NCI-H2107 (cell line): Measurements from ENCODE around the gene FBXW8.

ENCODE experiments used
- DNase-seq: peaks from one replicate; lab custom pipeline; 2025; lab: John Stamatoyannopoulos, UW

The FBXW8 gene

DNA sequence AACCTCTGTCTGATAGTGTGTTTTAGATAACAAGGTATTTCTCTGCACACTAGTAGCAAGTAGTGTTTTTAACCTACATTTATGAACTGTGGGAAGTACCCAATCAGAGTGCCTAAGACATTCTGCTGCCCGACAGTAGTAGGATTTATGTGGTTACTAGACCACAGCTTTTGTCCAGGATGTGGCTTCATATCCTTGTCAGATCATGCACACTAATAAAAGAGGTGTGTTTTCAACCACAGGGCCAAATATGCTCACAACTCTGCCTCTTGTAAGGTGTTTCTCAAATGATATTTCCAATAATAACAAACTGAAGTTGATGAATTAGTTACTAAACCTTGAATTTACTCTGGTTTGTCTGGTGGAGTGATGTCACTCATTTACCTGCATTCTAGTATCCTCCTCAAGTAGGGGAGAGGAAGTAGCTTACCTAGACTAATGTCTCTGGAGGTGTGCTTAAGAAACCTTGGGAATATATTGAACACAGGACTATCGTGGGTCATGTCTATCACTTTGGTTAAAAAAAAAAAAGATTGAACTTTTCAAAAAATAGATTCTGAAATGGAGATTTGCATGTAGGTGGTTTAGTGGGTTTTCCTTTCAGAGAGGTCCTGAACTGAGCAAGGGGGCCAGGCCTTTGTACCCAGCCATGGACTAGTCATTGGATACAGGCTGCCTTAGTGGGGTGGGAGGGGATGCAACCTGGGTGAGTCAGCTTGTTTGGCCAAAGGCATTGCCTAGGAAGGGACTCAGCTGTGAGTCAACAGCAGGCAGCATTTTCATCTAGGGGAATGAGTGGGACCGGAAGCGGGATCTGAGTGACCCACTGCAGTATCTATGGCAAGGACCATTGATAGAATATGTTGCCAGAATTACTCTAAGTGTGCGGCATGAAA, 14.1 kb downstream of the FBXW8 start:
- DNase-seq = no peak

DNA sequence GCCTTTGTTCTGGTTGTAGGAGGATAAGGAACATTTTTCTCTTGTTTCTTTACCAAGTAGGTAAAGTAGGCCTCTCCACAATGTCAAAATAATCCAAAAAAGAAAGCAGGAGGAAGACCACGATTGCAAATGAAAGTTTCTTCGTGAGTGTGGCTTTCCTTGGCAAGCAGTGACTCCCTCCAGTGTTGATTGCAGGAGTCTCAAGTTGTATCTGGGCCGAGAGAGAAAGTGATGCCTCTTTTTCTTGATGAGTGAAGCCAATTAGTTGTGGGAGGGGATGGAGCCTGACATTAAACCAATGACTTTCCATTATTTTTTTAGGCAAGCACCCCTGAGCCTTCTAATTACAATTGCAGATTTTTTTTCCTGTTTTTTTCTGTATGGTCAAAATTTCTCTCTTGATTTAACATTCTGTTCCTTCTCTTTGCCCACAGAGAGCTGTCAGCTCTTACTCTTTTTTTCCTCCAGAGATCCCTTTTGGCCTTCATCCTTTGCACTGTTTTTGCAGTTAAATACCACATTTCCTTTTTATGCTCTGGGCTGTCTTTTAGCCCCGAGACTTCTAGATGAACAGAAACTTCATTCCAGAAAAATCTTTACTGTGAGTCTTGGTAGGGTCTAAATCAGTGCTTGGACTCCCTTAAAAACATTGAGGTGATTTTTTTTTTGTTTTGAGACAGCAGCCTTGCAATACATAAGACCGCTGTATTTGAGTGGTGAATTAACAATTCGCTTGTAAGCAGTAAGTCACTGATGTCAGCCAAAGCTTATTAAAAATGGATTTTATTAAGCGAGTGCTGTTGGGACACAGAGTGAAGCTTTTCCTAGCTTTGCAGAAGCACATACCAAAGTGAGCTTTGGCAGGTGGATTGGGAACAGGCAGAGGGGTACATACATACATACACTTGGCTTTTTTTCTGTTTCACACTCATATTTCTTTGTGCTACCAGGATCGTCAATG, 15.8 kb downstream of the FBXW8 start:
- no peak for DNase-seq

DNA sequence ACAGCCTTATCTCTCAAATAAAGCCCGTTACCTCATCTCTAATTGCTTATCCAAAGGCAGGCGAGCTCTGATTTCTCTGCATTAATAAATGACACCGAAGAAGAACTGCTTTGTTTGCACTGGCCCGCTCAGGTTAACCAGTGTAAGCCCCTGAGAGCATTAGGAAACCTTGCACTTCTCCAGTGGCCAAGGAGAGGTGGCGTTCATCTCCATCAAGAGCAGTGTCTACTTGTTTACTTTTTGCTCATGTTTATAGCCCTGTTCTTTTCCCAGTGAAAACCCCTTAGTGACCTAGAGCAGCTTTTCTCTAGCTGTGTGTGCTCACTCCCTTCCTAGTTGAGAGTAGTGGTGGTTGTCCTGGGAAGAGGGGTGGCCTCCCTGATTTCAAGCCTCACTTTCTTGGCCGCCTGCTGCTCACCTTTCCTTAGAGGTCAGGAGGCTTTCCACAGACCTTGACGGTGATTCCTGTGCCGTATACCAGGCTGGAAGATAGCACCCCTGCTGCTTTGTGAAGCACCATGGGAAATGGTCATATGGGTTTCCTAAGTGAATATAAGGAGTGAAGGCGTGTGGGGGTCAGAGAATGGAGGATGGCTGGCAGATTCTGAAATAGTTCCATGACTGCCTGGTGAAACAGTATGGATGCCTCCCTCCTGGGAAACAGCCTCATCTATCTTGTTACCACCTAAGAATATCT, 16.6 kb downstream of the FBXW8 start:
- DNase-seq = no peak

GRCh38 chr12:116928504-116928903, 17.8 kb downstream of the FBXW8 start:
- no peak for DNase-seq

- DNase-seq = no peak
Observed at GRCh38 chr12:116929885-116930284, 19.1 kb downstream of the FBXW8 start.

- DNase-seq = no peak
Observed at GRCh38 chr12:116931665-116932064, 20.9 kb downstream of the FBXW8 start.

DNA sequence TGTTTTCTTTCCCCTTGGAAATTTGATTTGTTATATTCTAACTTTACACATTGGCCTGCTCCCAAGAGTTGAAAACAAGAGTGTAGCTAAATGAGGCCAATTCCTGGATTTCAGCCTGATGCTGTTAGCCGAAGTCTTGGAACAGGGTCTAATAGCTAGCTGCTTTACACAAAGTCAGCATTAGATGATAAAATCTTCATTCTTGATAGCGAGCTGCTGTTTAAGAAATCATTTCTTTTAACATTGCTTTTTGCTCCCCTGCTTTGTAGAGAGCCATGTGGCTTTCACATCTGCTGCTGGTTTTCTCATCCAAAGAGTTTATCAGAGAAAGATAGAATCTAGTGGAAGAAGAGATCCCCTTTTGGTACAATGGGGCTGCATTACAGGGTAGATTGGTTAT, 22.3 kb downstream of the FBXW8 start:
- DNase-seq = no peak

DNA sequence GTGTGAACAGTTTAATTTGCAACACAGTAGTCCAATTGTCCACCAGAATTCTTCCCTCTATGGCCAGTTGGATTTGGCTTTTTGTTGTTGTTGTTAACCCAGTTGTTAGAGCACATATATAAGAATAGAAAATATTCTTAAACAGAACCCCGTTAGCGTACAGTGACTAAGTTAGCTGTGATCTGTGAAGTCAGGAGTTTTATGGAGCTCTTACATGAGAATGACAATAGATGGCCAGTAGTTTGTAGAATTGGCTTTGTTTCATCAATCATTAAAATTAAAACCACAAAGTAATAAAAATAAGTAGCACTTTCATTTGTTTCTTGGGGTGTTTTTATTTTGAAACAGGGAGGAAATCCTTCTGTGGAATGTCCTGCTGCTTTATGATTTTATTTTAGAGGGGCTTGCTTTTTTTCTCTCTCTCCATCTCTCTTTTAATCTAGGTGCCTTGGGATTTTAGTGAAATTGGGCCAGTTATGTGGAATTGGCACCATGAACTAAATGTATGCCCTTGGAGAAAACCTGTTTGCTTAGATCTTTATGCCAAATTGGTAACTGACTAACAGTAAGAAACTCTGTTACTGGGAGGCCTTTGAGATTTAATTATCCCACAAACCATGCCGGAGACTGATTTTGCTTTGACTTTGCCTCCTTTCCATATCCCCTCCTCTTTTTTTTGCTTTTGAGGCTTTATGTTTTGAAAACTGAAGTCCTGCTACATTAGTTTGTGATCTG, 22.9 kb downstream of the FBXW8 start:
- DNase-seq = no peak

DNA sequence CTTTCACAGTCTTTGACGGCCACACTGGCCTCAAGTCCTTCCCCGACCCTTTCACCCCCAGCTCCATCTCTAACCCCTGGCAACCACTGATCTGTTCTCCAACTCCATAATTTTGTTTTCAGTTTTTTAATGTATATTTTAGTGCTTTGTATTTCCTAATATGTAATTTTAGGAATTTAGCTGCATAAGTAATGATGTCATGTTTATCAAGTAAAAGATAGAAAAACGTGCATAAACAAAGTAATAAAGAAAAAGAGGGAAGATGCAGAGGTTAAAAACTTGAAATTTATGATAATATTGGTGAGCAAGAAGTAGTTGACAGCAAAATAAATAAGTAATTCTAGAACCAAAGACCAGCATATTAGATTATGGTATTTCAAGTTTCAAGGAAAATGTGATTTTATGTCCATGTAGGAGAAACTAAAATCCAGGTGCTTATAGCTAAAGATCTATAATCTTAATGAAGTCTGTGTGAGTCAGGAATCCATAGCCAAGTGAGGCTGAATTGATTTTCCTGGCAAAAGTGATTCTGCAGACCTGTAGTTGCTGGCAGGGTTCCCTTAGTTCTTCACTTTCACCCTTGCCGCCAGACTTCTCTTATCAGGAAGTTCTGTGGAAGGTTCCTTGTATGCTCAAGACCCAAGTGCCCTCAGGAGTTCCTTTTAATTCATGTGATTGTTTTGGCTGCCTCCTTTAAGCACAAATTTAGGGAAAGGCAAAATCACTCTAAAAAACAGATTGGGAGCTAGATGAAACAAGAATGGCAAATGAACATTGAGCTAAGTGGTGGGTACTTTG, 24.4 kb downstream of the FBXW8 start:
- DNase-seq = no peak

- no peak for DNase-seq
Observed at GRCh38 chr12:116937640-116938039, 26.9 kb downstream of the FBXW8 start.

DNA sequence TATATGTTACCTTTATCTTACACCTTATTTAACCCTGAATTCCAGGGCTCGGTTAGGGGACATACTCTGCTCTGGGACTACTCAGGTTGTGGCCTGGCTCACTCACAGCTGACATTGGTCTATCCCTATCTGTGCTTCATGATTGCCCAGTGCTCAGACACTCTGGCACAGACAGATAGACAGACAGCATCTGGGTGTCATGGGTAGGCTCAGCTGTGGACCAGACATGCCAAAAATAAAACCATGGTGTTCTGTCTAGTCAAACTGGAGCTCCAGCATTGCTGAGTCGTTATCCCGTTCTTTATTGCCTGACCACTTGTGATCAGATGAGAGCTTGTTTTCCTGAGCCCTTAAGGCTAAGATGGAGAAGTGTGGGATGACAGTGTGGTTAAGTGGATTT, 29.0 kb downstream of the FBXW8 start:
- DNase-seq = no peak

DNA sequence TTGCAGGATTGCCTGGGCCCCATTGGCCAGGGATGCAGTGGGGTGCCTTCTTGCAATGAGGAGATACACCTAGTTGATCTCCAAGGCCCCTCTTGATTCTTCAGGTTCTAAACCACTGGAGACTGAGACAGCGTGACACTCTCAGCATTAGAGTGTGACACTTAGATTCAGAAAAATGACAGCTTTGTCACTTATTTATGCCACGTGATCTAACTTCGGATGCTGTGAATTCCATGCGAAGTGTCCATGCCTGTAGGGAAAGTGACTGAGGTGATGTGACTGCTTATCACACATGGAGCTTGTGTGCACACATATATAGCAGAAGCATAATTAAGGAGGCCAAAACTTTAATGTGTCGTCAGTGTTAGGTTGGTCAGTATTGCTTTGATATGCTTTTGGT, 30.4 kb downstream of the FBXW8 start:
- DNase-seq = no peak

- DNase-seq = no peak
Observed at GRCh38 chr12:116943419-116944372, 32.9 kb downstream of the FBXW8 start.

DNA sequence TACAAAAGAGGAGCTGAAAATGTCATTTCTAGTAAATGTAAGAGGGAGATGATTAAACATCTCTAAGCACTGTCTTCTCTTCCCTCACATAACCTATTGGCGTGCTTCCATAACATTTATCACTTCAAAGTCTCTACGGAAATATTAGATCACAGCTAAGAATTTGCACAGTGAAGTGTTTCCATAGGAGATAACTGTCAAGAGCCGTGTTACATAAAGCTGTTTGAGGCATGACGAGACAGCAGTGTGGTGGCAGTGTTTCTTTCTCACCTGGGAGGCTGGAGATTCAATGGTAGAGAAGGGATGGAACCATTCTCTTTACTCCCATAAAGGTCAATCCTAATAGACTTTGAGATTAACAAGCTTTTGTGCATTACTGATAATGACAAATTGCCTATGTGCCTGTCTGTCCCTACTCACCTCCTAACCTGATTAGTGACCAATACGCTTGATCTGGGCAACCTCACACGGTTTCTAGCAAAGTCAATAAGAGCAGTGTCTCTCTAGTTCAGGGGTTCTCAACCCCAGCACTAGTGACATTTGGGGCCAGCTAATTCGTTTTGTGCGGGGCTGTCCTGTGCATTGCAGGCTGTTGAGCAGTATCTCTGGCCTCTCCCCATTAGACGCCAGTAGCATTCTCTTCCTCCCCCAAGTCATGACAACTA, 35.3 kb downstream of the FBXW8 start:
- no peak for DNase-seq

DNA sequence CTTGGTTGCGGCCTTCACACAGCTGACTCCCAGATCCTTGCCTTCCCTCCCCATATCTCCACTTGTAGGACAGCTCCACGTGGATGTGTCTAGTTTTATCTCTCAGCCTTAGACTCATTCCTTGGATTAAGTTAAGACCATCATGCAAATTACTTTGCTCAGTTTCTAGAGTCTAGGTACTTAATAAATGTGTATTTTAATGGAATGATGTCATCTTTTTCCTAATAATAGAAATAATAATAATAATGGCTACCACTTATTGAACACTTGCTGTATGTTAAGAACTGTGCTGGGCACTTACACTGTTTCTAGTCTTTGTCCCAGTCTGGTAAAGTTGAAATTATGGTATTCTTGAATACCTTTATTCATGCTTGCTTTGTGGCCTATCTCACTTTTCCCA, 37.5 kb downstream of the FBXW8 start:
- no peak for DNase-seq

DNA sequence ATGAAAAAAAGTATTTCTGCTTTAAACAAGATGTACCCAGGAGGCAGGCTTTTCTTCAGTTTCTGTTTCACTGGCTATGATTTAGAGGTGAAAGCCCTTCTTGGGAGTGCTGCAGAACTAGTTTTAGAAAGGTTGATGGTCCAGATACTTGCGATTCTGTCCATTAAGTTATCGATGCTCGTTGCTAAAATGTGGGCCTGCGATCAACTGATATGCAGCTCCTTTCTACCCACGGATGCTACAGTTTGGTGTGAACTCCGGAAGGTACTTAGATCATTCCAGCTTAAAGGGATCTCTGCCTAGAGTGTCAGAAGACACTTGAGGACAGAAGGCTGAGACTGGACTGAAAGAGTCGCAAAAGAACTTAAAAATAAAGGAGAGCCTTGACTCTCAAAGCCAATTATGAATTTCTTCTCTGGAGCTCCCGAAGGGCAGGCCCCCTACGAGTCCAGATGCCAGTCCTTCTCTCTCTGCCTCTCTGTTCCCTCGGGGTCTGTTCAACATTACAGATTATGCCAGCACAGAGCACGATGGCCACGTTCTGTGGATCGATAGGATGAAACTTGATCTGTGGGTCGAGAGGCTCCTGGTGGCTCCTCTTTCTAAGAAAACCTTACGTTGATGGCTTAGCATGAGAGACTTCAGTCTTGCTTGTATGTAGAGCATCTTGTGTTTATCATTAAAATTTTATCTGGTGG, 40.0 kb downstream of the FBXW8 start:
- no peak for DNase-seq

DNA sequence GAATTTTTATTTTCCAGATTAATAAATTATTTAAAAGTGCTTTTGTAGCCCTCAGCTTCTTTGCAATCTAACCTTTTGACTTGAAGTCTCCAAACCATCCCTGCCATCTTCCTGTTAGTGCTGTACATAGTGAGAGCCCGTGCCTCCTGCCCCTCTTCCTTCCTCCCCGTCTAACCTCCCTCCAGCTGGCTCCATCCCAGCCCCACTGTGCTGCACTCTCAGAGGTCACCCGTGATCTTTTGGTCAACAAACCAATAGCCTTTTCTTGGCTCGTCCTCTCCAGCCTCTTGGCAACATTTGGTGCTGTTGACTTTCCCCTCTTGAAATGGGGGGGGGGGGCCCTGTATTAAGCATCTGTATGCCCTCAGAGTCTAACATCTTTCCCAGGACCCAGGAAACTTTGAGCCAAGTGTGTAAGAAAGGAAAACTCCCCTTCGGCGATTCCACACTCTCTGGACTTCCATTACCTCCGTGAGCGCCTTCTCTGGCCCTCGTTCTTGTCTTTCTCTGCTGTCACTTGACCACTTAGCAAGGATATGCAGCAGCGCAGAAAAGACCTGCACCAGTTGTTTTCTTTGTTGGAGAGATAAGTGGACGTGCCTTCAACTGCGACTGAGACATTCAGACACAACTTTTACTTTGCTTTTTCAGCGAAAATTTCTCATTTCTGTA, 44.1 kb downstream of the FBXW8 start:
- DNase-seq = no peak
